GM18873 (cell line): Measurements from ENCODE around the gene MT1M.
"Not testable (repeated sequence)": the region's sequence is repeated elsewhere in the genome, so short reads cannot be mapped to it uniquely, and the experiment has no call there.

Source experiments
- ATAC-seq: cut with Tn5 transposase; IDR thresholded peaks from one replicate; pipeline ENCODE4 v1.9.1; 2021; ENCODE audit warnings: mild to moderate bottlenecking, moderate library complexity, moderate number of reproducible peaks; ENCODE audit not compliant: unreplicated experiment, low FRiP score

Gene MT1M

DNA sequence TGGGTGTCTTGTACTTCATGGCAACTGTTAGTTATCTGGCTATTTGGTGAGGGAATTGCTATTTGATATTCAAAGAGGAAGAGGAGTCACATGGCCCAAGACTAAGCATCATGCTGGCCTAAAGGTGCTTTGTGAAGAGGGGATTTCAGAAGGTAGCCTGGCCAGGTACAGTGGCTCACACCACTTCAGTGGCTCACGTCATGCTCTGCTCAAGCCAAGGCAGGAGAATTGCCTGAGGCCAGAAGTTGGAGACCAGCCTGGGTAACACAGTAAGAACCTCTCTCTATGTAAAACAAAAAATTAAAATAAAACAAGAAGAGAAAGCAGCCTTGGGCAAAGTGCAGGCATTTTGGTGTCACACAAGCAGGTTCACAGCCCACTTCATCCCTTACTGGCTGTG is 12.9 kb downstream of the MT1M start:
- ATAC-seq: no peak

GRCh38 chr16:56645838-56646237 is 13.4 kb downstream of the MT1M start:
- ATAC-seq: no peak

DNA sequence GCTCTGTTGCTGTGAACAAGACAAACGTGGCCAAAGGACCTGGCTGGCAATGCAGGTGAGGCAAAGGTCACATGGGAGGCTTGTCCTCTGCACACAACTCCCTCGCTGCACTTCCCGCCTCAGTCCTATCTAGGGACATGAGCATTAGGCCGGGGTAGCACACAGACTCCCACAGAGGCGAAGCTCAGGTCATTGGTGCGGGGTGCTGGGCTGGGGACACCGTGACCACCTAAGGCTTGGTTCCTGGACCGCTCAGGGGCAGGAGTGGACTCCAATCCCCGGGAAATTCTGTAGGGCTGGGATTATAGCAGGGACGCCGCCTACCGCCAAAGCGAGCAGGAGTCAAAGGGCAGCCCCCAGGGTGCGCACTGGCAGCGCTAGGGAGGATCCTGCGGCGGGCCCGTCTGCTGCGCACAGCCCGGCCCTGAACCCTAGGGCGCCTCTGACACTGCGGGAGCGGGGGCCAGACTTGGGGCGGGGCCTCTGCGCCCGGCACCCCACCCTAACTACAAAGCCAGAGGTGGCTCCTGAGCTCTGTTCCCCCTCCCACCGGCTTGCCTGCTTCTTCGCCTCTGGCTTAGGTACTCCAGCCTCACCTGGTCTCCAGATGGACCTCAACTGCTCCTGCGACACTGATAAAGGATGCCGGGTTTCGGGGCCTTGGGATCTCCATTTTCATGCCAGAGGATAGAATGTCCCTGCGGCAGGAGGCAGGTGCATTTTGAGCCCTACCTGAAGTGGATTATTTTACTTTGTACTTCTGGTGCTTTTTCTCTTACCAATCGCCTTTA is 15.4 kb downstream of the MT1M start:
- no peak for ATAC-seq

- ATAC-seq: no peak
Measured at GRCh38 chr16:56649271-56649670, 16.8 kb downstream of the MT1M start.

GRCh38 chr16:56649820-56650219 is 17.4 kb downstream of the MT1M start:
- ATAC-seq: no peak

GRCh38 chr16:56651586-56651985 is 19.1 kb downstream of the MT1M start, which contains the start of gene MT1B:
MT1B (plus strand) TSS chr16:56651886; CDS start chr16:56651954, 68 bp downstream.
- no peak for ATAC-seq

- no peak for ATAC-seq
Measured at GRCh38 chr16:56652600-56652999, 20.1 kb downstream of the MT1M start.

DNA sequence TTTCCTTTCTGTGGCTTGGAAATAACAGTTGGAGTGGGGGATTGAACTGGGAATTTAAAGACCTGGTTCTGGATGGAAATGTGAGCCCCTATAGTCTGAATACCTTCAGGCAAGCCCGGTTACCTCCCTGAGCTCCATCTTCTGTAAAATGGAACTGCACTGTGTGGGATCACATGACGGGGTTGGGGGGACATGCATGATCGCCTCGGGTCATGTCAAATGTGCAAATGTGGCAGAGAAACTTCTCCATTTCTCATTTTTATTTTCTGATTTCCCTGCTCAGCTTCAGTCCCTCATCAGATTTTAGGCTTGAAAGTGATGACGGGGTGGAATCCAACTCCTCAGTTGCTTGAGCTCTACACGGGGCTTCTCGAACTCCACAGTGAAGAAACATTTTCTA is 20.8 kb downstream of the MT1M start:
- ATAC-seq: no peak

GRCh38 chr16:56657555-56658326 is 25.3 kb downstream of the MT1M start, which contains the start of gene MT1F:
MT1F (plus strand) TSS chr16:56657959; CDS start chr16:56658059, 100 bp downstream.
- ATAC-seq: no peak

- ATAC-seq: no peak
Measured at GRCh38 chr16:56658327-56658875, 25.9 kb downstream of the MT1M start.

- no peak for ATAC-seq
Measured at GRCh38 chr16:56662357-56663354, 30.2 kb downstream of the MT1M start.

DNA sequence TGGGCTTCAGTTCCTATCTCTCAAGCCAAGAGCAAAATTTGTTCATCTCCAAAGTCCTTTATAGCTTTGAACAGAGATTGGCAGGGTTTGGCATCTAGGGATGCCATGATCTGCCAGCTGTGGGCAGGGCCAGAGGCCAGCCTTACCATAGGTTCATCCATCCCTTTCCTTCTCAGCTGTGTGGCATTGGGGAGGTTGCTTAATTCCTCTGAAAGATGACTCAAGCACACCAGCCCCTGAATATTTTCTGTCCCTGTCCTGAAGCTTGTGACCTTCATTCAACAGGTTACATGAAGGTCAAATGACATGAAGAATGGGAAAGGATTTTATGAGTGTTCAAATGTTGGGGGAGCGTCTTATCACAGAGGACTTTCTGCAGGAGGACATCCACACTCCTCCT is 32.0 kb downstream of the MT1M start:
- ATAC-seq: no peak

GRCh38 chr16:56665286-56666261 is 33.1 kb downstream of the MT1M start:
- not testable (repeated sequence) for ATAC-seq

- no peak for ATAC-seq
Measured at GRCh38 chr16:56667581-56668571, 35.4 kb downstream of the MT1M start, which contains the start of gene MT1G. MT1G (minus strand) TSS chr16:56668065; CDS start chr16:56667993, 72 bp downstream.

GRCh38 chr16:56669005-56669839 is 36.8 kb downstream of the MT1M start, which contains the start of gene MT1H:
MT1H (plus strand) TSS chr16:56669814; CDS start chr16:56669885, 71 bp downstream.
- no peak for ATAC-seq

DNA sequence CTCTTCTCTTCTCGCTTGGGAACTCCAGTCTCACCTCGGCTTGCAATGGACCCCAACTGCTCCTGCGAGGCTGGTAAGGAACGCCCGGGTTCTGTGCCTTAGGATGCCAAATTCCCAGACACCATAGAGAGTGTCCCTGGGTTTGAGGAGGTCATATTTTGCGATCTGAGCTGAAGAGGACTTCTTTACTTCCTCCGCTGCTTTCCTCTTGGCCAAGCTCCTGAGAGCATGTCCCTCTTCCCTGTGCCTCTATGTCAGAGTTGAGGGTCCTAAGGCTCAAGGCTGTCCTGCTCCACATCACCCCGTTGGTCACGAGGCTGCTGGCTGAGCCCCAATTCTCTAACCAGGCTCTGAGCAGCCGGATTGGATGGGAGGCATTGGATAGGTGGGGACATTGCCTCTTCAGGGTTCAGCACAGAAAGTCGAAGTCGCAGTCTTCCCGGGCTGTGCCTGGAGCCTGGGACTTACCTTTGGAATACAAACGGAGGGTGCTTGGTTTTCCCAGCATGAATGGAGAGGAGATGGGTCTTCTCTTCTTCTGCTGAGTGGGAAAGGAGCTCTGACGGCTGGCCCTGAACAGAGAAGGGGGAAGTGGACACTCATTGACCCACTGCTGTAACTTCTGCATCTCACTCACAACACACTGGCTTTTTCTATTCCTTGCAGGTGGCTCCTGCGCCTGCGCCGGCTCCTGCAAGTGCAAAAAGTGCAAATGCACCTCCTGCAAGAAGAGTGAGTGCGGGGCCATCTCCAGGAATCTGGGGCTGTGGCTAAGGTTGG is 37.6 kb downstream of the MT1M start:
- ATAC-seq: no peak
